DOHH2 (cell line): ENCODE measurements around the gene AGXT.

Source experiments
- H3F3A ChIP-seq: fragments of 200-600 bp; sonication (generic), shearing (Covaris generic); 2 replicates; pipeline ENCODE4 v1.6.0; 2016; ENCODE audit warnings: antibody characterized with exemption, mild to moderate bottlenecking; ENCODE audit not compliant: control insufficient read depth, insufficient read depth
- H3K27ac ChIP-seq: fragments of 200-600 bp; sonication (generic); 2 replicates; pipeline ENCODE4 v1.5.1; 2014; ENCODE audit warnings: low read depth, mild to moderate bottlenecking, low read length, moderate library complexity
- H3K27me3 ChIP-seq: fragments of 200-600 bp; sonication (generic); 2 replicates; pipeline ENCODE4 v1.6.1; 2014; ENCODE audit warnings: mild to moderate bottlenecking, low read length, mixed read lengths; ENCODE audit not compliant: control insufficient read depth
- H3K36me3 ChIP-seq: fragments of 200-600 bp; sonication (generic); 2 replicates; pipeline ENCODE4 v1.6.1; 2014; ENCODE audit warnings: mild to moderate bottlenecking, low read length, moderate library complexity, mixed read lengths; ENCODE audit not compliant: control insufficient read depth
- H3K4me1 ChIP-seq: fragments of 200-600 bp; sonication (generic); 2 replicates; pipeline ENCODE4 v1.6.1; 2014; ENCODE audit warnings: mild to moderate bottlenecking, low read length, mixed read lengths; ENCODE audit not compliant: control insufficient read depth
- H3K4me2 ChIP-seq: fragments of 200-600 bp; sonication (generic); 2 replicates; pipeline ENCODE4 v1.6.0; 2014; ENCODE audit warnings: mild to moderate bottlenecking, low read length, moderate library complexity
- H3K4me3 ChIP-seq: fragments of 200-600 bp; sonication (generic); 2 replicates; pipeline ENCODE4 v1.5.1; 2014; ENCODE audit warnings: mild to moderate bottlenecking, low read length, mixed read lengths
- H3K79me2 ChIP-seq: fragments of 200-600 bp; sonication (generic); 2 replicates; pipeline ENCODE4 v1.6.1; 2014; ENCODE audit warnings: mild to moderate bottlenecking, low read length, mixed read lengths; ENCODE audit not compliant: control insufficient read depth
- H3K9me2 ChIP-seq: fragments of 200-600 bp; sonication (generic); replicated peaks from 2 replicates; pipeline ENCODE4 v1.6.1; 2014; ENCODE audit warnings: mild to moderate bottlenecking, low read length, mixed read lengths; ENCODE audit not compliant: control insufficient read depth
- H3K9me3 ChIP-seq: fragments of 200-600 bp; sonication (generic); 2 replicates; pipeline ENCODE4 v1.6.1; 2014; ENCODE audit warnings: antibody characterized with exemption, low read length, mixed read lengths; ENCODE audit not compliant: control insufficient read depth, insufficient read depth
- H4K20me1 ChIP-seq: fragments of 200-600 bp; sonication (generic); 2 replicates; pipeline ENCODE4 v1.6.0; 2014; ENCODE audit warnings: low read depth, mild to moderate bottlenecking, antibody characterized with exemption, low read length, moderate library complexity; ENCODE audit not compliant: control insufficient read depth, insufficient read depth
- CTCF ChIP-seq: fragments of 200-600 bp; sonication (generic); IDR thresholded peaks from one replicate; pipeline ENCODE4 v1.5.1; 2014; ENCODE audit warnings: antibody characterized with exemption, mild to moderate bottlenecking, low read depth, low read length; ENCODE audit not compliant: poor library complexity, severe bottlenecking
- EZH2phosphoT487 ChIP-seq: fragments of 200-600 bp; sonication (generic); IDR thresholded peaks from 2 replicates; pipeline ENCODE4 v1.6.1; 2017; ENCODE audit warnings: borderline replicate concordance, mild to moderate bottlenecking, antibody characterized with exemption, low read length, moderate library complexity, mixed read lengths

The AGXT gene

DNA sequence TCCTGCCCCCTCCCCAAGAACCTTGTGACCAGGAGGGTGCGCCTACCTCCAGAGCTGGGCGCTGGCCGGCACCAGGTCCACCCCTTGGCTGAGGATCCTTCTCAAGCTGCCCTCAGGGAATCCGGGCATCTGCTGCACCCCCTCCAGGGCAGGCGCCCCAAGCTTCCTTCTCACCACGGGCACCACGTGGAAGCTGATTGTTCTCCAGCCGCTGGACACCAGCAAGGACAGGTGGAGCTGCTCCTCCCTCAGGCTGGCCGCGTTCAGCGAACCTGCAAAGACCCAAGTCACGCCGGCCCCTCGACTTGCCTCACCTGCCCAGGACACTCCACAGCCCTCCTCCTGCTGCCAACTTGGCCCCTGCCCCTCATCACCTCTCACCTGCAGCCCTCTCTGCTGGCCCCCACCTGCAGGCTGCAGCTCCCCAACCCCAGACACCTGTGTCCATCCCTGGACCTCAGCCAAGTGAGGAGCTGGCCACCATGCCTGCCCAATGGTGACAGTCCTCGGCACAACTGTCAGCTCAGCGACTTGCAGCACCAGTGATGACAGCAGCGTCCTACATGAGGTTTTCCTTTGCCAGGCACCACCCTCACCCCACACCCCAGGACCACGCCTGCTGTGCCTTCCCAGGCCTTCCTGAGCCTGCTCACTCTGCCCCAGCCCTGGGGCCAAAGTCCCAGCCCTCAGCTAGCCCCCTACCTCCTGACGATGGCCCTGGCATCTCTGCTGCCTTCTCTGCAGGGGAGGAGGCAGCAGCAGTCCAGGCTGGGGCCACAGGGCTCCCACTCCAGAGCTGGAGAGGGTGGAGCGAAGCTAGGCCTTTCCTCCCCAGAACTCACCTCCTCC, 23.1 kb downstream of the AGXT start:
- Histone ChIP-seq H4K20me1 (no peaks in the 10 kb centered on the region), H3K4me3 (no peak overlapping the region), H3K79me2 (no peaks in the 10 kb centered on the region), H3K27ac (no peak overlapping the region), H3K9me3 (no peaks in the 10 kb centered on the region), H3K4me2 (no peak overlapping the region), H3K9me2 (no peaks in the 10 kb centered on the region), H3F3A (no peaks in the 10 kb centered on the region), H3K27me3 (no peaks in the 10 kb centered on the region), H3K4me1 (no peaks in the 10 kb centered on the region), H3K36me3 (no peaks in the 10 kb centered on the region)
- no peak for TF ChIP-seq CTCF
- TF ChIP-seq EZH2phosphoT487 = no peak

- Histone ChIP-seq H3K27me3 (no peaks in the 10 kb centered on the region), H3K4me3 (no peak overlapping the region), H3K9me2 (no peaks in the 10 kb centered on the region), H4K20me1 (no peaks in the 10 kb centered on the region), H3K4me2 (no peak overlapping the region), H3K9me3 (no peaks in the 10 kb centered on the region), H3K4me1 (no peaks in the 10 kb centered on the region), H3F3A (no peaks in the 10 kb centered on the region), H3K36me3 (no peaks in the 10 kb centered on the region), H3K27ac (no peak overlapping the region), H3K79me2 (no peaks in the 10 kb centered on the region)
- no peak for TF ChIP-seq CTCF
- TF ChIP-seq EZH2phosphoT487 = no peak
These were observed 23.7 kb downstream of the AGXT start for GRCh38 chr2:240892356-240892755.

DNA sequence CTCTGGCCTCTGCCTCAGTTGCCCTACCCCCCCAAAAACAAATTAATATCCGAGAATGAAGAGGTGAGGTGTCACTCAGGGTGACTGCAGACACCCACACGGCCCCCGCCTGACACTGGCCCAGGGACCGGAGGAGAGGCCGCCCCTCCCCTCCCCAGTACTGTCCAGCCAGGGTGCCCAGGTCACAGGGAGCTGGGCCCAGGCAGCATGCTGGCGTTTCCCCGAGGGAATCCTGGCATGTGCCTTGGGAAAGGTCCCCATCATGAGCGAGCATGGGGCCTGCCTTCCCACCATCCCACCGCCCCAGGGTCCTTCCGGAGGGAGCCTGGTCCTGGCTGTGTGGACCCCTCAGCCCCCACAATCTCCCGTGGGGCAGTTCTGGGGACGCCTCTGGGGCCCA, 24.3 kb downstream of the AGXT start:
- Histone ChIP-seq H3K9me3 (no peaks in the 10 kb centered on the region), H3K4me1 (no peaks in the 10 kb centered on the region), H3K36me3 (no peaks in the 10 kb centered on the region), H3K79me2 (no peaks in the 10 kb centered on the region), H3F3A (no peaks in the 10 kb centered on the region), H3K4me2 (no peak overlapping the region), H3K9me2 (no peaks in the 10 kb centered on the region), H3K27me3 (no peaks in the 10 kb centered on the region), H4K20me1 (no peaks in the 10 kb centered on the region), H3K27ac (no peak overlapping the region), H3K4me3 (no peak overlapping the region)
- no peak for TF ChIP-seq CTCF
- TF ChIP-seq EZH2phosphoT487 = no peak
